ENCODE data around the gene KLF13. TPM values are rescaled to one million over a fixed set of nuclear protein-coding genes. Genes with fewer than 3 reads are reported as not detected.

Gene KLF13
- total and polyA plus RNA-seq, 4 donors: 38.3 to 157 (median 55.2) TPM

DNA sequence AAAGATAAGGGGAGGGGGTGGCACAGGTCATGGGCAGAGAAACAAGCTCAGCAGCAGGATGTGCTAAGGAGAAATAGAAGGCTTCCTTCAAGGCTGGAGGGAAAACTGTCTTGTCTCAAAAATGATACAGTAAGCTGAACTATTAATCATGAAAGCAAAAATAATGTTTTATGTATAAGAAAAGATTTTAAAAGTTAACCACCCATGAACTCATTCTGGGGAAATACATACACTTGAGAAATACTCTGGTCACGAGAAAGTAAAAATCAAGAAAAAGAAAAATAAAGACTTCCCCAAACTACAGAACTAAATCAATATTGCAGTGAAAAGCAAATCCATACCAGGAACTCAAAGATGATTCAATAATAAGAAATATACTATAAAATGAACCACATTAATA, 80.7 kb downstream of the KLF13 start:
- Histone ChIP-seq H3K9me3 (ENCODE audit: control insufficient read depth in 4 of 4, insufficient read depth in 3 of 4, low read length in 3 of 4) (peaks cover 0 to 10% (median 0%) of the 10 kb centered on the region in 4 donors), H3K9ac (ENCODE audit: insufficient read depth in 1 of 2, low read length in 2 of 2) (no peak overlapping the region), H3K27ac (ENCODE audit: low read depth in 1 of 2, low read length in 1 of 2) (no peak overlapping the region), H3K4me1 (ENCODE audit: control insufficient read depth in 5 of 5, insufficient read depth in 5 of 5, low read length in 5 of 5) (peaks cover 0 to 8% (median 0%) of the 10 kb centered on the region in 5 donors), H3K27me3 (ENCODE audit: control insufficient read depth in 3 of 3, insufficient read depth in 3 of 3, low read length in 2 of 3) (no peaks in the 10 kb centered on the region), H3K36me3 (ENCODE audit: control insufficient read depth in 4 of 4, insufficient read depth in 4 of 4, low read length in 4 of 4) (no peaks in the 10 kb centered on the region), H3K4me3 (no peak overlapping the region)
- DNase-seq: no peak
- WGBS, 2 donors: 55 to 78% methylated on average over 1 of the region's 1 CpG
- TF ChIP-seq, protein P1, sequence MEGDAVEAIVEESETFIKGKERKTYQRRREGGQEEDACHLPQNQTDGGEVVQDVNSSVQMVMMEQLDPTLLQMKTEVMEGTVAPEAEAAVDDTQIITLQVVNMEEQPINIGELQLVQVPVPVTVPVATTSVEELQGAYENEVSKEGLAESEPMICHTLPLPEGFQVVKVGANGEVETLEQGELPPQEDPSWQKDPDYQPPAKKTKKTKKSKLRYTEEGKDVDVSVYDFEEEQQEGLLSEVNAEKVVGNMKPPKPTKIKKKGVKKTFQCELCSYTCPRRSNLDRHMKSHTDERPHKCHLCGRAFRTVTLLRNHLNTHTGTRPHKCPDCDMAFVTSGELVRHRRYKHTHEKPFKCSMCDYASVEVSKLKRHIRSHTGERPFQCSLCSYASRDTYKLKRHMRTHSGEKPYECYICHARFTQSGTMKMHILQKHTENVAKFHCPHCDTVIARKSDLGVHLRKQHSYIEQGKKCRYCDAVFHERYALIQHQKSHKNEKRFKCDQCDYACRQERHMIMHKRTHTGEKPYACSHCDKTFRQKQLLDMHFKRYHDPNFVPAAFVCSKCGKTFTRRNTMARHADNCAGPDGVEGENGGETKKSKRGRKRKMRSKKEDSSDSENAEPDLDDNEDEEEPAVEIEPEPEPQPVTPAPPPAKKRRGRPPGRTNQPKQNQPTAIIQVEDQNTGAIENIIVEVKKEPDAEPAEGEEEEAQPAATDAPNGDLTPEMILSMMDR (IDR thresholded peaks at IDR 0.05; ENCODE audit: control extremely low read depth, extremely low read depth): no peak
- ATAC-seq (ENCODE audit: insufficient read depth, low FRiP score): no peak

DNA sequence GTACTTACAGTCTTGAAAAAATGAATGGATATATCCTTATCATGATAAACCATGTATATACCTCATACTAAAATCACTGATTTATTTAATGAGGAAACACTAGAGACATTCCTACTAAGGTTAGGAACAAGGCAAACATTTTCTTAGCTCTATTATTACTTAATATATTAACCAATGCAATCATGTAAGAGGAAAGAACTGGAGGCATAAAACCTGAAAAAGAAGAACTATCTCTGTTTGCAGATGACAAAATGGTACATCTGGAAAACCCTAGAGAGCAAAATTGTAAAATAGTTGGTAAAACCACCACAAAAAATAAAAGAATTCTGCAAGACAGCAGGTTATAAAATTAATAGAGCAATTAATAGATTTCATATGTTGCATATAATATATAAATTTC, 81.2 kb downstream of the KLF13 start:
- Histone ChIP-seq H3K9ac (ENCODE audit: insufficient read depth in 1 of 2, low read length in 2 of 2) (no peak overlapping the region), H3K27me3 (ENCODE audit: control insufficient read depth in 3 of 3, insufficient read depth in 3 of 3, low read length in 2 of 3) (no peaks in the 10 kb centered on the region), H3K9me3 (ENCODE audit: control insufficient read depth in 4 of 4, insufficient read depth in 3 of 4, low read length in 3 of 4) (peaks cover 0 to 10% (median 0%) of the 10 kb centered on the region in 4 donors), H3K27ac (ENCODE audit: low read depth in 1 of 2, low read length in 1 of 2) (no peak overlapping the region), H3K36me3 (ENCODE audit: control insufficient read depth in 4 of 4, insufficient read depth in 4 of 4, low read length in 4 of 4) (no peaks in the 10 kb centered on the region), H3K4me1 (ENCODE audit: control insufficient read depth in 5 of 5, insufficient read depth in 5 of 5, low read length in 5 of 5) (peaks cover 0 to 6% (median 0%) of the 10 kb centered on the region in 5 donors), H3K4me3 (no peak overlapping the region)
- TF ChIP-seq, protein P1 (IDR thresholded peaks at IDR 0.05; ENCODE audit: control extremely low read depth, extremely low read depth): no peak
- ATAC-seq (ENCODE audit: insufficient read depth, low FRiP score) (no peak), DNase-seq (no peak)

DNA sequence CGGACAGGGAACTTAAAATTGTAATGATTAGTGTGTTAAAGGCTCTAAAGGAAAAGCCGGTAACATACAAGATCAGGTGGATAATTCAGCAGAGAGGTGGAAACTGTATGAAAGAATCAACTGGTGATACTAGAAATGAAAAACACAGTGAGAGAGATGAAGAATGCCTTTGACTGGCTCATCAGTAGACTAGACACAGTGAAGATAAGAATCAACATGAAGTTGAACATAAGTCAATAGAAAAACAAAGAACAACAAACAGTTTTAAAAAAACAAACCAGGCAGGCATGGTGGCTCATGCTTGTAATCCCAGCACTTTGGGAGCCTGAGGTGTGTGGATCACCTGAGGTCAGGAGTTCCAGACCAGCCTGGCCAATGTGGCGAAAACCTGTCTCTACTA, 82.1 kb downstream of the KLF13 start:
- no peaks in the 10 kb centered on the region for H3K36me3 ChIP-seq (ENCODE audit: control insufficient read depth in 4 of 4, insufficient read depth in 4 of 4, low read length in 4 of 4)
- TF ChIP-seq, protein P1 (IDR thresholded peaks at IDR 0.05; ENCODE audit: control extremely low read depth, extremely low read depth): no peak
- no peak overlapping the region for H3K4me3 ChIP-seq
- H3K4me1 ChIP-seq (ENCODE audit: control insufficient read depth in 5 of 5, insufficient read depth in 5 of 5, low read length in 5 of 5): peaks cover 0 to 6% (median 0%) of the 10 kb centered on the region in 5 donors
- H3K9ac ChIP-seq (ENCODE audit: insufficient read depth in 1 of 2, low read length in 2 of 2): no peak overlapping the region
- no peaks in the 10 kb centered on the region for H3K27me3 ChIP-seq (ENCODE audit: control insufficient read depth in 3 of 3, insufficient read depth in 3 of 3, low read length in 2 of 3)
- H3K27ac ChIP-seq (ENCODE audit: low read depth in 1 of 2, low read length in 1 of 2): no peak overlapping the region
- H3K9me3 ChIP-seq (ENCODE audit: control insufficient read depth in 4 of 4, insufficient read depth in 3 of 4, low read length in 3 of 4): peaks cover 0 to 10% (median 0%) of the 10 kb centered on the region in 4 donors
- DNase-seq (no peak), ATAC-seq (ENCODE audit: insufficient read depth, low FRiP score) (no peak)
- WGBS, 2 donors: 97 to 99% methylated on average over 3 of the region's 3 CpGs

DNA sequence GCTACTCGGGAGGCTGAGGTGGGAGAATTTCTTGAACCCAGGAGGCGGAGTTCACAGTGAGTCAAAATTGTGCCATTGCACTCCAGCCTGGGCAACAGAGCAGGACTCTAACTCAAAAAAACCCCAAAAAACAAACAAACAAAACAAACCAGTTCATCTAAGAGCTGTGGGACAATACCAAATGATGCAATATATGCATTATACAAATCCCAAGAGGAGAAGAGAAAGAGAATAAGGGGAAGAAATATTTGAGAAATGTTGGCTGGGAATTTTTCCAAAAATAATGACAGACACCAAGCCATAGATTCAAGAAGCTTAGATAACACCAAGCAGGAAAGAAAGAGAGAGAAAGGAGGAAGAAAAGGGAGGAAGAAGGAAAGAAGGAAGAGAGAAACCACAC, 82.5 kb downstream of the KLF13 start:
- TF ChIP-seq, protein P1 (IDR thresholded peaks at IDR 0.05; ENCODE audit: control extremely low read depth, extremely low read depth): no peak
- H3K27ac ChIP-seq (ENCODE audit: low read depth in 1 of 2, low read length in 1 of 2): no peak overlapping the region
- DNase-seq (no peak), ATAC-seq (ENCODE audit: insufficient read depth, low FRiP score) (no peak)
- no peak overlapping the region for H3K9ac ChIP-seq (ENCODE audit: insufficient read depth in 1 of 2, low read length in 2 of 2)
- 93 to 98% methylated on average over 2 of the region's 2 CpGs for WGBS, 2 donors
- no peaks in the 10 kb centered on the region for H3K27me3 ChIP-seq (ENCODE audit: control insufficient read depth in 3 of 3, insufficient read depth in 3 of 3, low read length in 2 of 3)
- H3K9me3 ChIP-seq (ENCODE audit: control insufficient read depth in 4 of 4, insufficient read depth in 3 of 4, low read length in 3 of 4): peaks cover 0 to 10% (median 0%) of the 10 kb centered on the region in 4 donors
- no peaks in the 10 kb centered on the region for H3K36me3 ChIP-seq (ENCODE audit: control insufficient read depth in 4 of 4, insufficient read depth in 4 of 4, low read length in 4 of 4)
- peaks cover 0 to 2% (median 0%) of the 10 kb centered on the region in 5 donors for H3K4me1 ChIP-seq (ENCODE audit: control insufficient read depth in 5 of 5, insufficient read depth in 5 of 5, low read length in 5 of 5)
- H3K4me3 ChIP-seq: no peak overlapping the region
